Transverse colon (tissue), 4 donors: Measurements from ENCODE around the gene OR10G2. TPM values are rescaled to one million over a fixed set of nuclear protein-coding genes. Genes with fewer than 3 reads are reported as not detected.

ENCODE experiments used
- DNase-seq: peaks from one replicate; pipeline ENCODE4 v3.0.0-alpha.2; 2019
- H3K27ac ChIP-seq, 4 donors: fragments of 200-600 bp; sonication (generic); 2 replicates each; pipeline ENCODE4 v1.5.1; 2016 to 2018; ENCODE audit warnings: inconsistent platforms in 4 of 4
- H3K27me3 ChIP-seq: fragments of 200-600 bp; sonication (generic); 2 replicates; pipeline ENCODE4 v1.5.1; 2017; ENCODE audit warnings: inconsistent platforms
- H3K36me3 ChIP-seq, 4 donors: fragments of 200-600 bp; sonication (generic); 2 replicates each; pipeline ENCODE4 v1.5.1; 2017 to 2019; ENCODE audit warnings: inconsistent platforms in 4 of 4
- H3K4me1 ChIP-seq, 4 donors: fragments of 200-600 bp; sonication (generic); 2 replicates each; pipeline ENCODE4 v1.5.1; 2017 to 2020; ENCODE audit warnings: inconsistent platforms in 4 of 4
- H3K4me3 ChIP-seq, 4 donors: fragments of 200-600 bp; sonication (generic); 1 replicate in 1 of 4; 2 replicates in 3 of 4; pipeline versions ENCODE4 v1.5.1 to v1.6.1; 2017 to 2019; ENCODE audit warnings: inconsistent platforms in 4 of 4
- H3K9me3 ChIP-seq, 2 donors: fragments of 200-600 bp; sonication (generic); 2 replicates each; pipeline ENCODE4 v1.5.1; 2017 to 2019; ENCODE audit warnings: inconsistent platforms in 2 of 2
- CTCF ChIP-seq, 5 experiments: fragments of 200-600 bp in 3 of 5; fragments of 450-650 bp in 2 of 5; sonication (generic) in 3 of 5; IDR thresholded peaks; 1 replicate in 2 of 5; 2 replicates in 3 of 5; pipeline ENCODE4 v1.5.1; 2016 to 2017; ENCODE audit warnings: antibody characterized with exemption in 5 of 5, inconsistent platforms in 3 of 5, mild to moderate bottlenecking in 2 of 5, moderate library complexity in 1 of 5
- EP300 ChIP-seq: sonication (generic); formaldehyde crosslinking; IDR thresholded peaks from one replicate; pipeline ENCODE4 v1.6.1; 2017; ENCODE audit warnings: antibody characterized with exemption, low read depth
- POLR2A ChIP-seq: fragments of 450-650 bp; IDR thresholded peaks from one replicate; pipeline ENCODE4 v1.6.1; 2016; ENCODE audit warnings: antibody characterized with exemption, mild to moderate bottlenecking, moderate library complexity
- POLR2AphosphoS5 ChIP-seq, 3 donors: sonication (generic); formaldehyde crosslinking; IDR thresholded peaks; one replicate each; pipeline ENCODE4 v1.6.1; 2016; ENCODE audit warnings: antibody characterized with exemption in 3 of 3
- WGBS, 2 donors: methylation state at CpG; one replicate each; pipeline ENCODE4 v1.1.5; 2018; ENCODE audit warnings: low coverage in 1 of 2; 5-methylcytosine and 5-hydroxymethylcytosine counted together
- in situ Hi-C, 4 donors: fragments of 200-750 bp; cut with MboI; loops; one replicate each; pipeline versions ENCODE4 v1.15.0 to v1.15.1; 2017; ENCODE audit warnings: low sequenced_read_pairs in 3 of 4, low pct_ligation_motif_present in 1 of 4, low pct_unique_long_range_greater_than_20kb in 1 of 4
- intact Hi-C: fragments of 100-400 bp; cut with DNase I; formaldehyde crosslinking; loops from one replicate; pipeline ENCODE4 v1.15.1; 2023; ENCODE audit warnings: low total_unique reads
- total RNA-seq, 4 donors: library from RNA; depleted of rRNA; stranded (reverse); fragments of >200 nt; gene quantifications; one replicate each; pipeline ENCODE4 v1.1.0, GENCODE V29; 2016

Gene OR10G2
- total RNA-seq, 4 donors from 2014 or later = not detected

GRCh38 chr14:21656980-21657379, 22.2 kb upstream of the OR10G2 start:
- H3K27me3 ChIP-seq = no peaks in the 10 kb centered on the region
- no peaks in the 10 kb centered on the region for H3K9me3 ChIP-seq
- 92 to 100% methylated on average over 1 of the region's 1 CpG for WGBS, 2 donors
- in situ Hi-C loops = no loop called here
- H3K27ac ChIP-seq = no peak overlapping the region
- H3K4me1 ChIP-seq = peaks cover 0 to 20% (median 11%) of the 10 kb centered on the region in 4 donors
- intact Hi-C loops = no loop called here
- no peaks in the 10 kb centered on the region for H3K36me3 ChIP-seq
- TF ChIP-seq EP300 (no peak), POLR2A (no peak), CTCF (IDR thresholded peaks at IDR 0.05) (no peak), POLR2AphosphoS5 (IDR thresholded peaks at IDR 0.05) (no peak)
- DNase-seq = no peak
- no peak overlapping the region for H3K4me3 ChIP-seq

GRCh38 chr14:21654215-21654614, 19.5 kb upstream of the OR10G2 start:
- H3K27me3 ChIP-seq = no peaks in the 10 kb centered on the region
- in situ Hi-C loops (no loop called here), intact Hi-C loops (no loop called here)
- no peak for DNase-seq
- no peak overlapping the region for H3K4me3 ChIP-seq
- no peaks in the 10 kb centered on the region for H3K9me3 ChIP-seq
- peaks cover 0 to 20% (median 12%) of the 10 kb centered on the region in 4 donors for H3K4me1 ChIP-seq
- no peak overlapping the region for H3K27ac ChIP-seq
- TF ChIP-seq POLR2AphosphoS5 (IDR thresholded peaks at IDR 0.05) (no peak), POLR2A (no peak), EP300 (no peak), CTCF (IDR thresholded peaks at IDR 0.05) (no peak)
- no peaks in the 10 kb centered on the region for H3K36me3 ChIP-seq
- 91% methylated on average over 5 of the region's 5 CpGs; no CpG with 5 or more reads in 1 of the 2 donors for WGBS, 2 donors

GRCh38 chr14:21653331-21653885, 18.7 kb upstream of the OR10G2 start, which contains the start of gene OR4E2:
Gene OR4E2, plus strand, starts transcription at chr14:21653835. Its CDS starts 11,248 bp downstream, at chr14:21665083.
- no peaks in the 10 kb centered on the region for H3K36me3 ChIP-seq
- 47 to 55% methylated on average over 2 of the region's 2 CpGs for WGBS, 2 donors
- no peak within 1 kb of the TSS for H3K4me3 ChIP-seq
- intact Hi-C loops = no loop called here
- TF ChIP-seq POLR2AphosphoS5 (IDR thresholded peaks at IDR 0.05) = no peak
- TF ChIP-seq POLR2A = no peak
- TF ChIP-seq EP300 = no peak
- TF ChIP-seq CTCF (IDR thresholded peaks at IDR 0.05) = no peak
- no peak for DNase-seq
- no peaks in the 10 kb centered on the region for H3K27me3 ChIP-seq
- H3K27ac ChIP-seq = peak within 1 kb of the TSS in 3 of 4 donors; percentile 47 to 68 (median 53)
- in situ Hi-C loops = no loop called here
- H3K9me3 ChIP-seq = no peaks in the 10 kb centered on the region
- H3K4me1 ChIP-seq = peaks cover 0 to 20% (median 12%) of the 10 kb centered on the region in 4 donors

- Histone ChIP-seq H3K9me3 (no peaks in the 10 kb centered on the region), H3K27ac (peak overlapping the region; percentile 30 to 68 (median 50)), H3K27me3 (no peaks in the 10 kb centered on the region), H3K36me3 (no peaks in the 10 kb centered on the region), H3K4me1 (peaks cover 0 to 20% (median 12%) of the 10 kb centered on the region in 4 donors), H3K4me3 (no peak overlapping the region)
- 32% methylated on average over 1 of the region's 1 CpG; no CpG with 5 or more reads in 1 of the 2 donors for WGBS, 2 donors
- TF ChIP-seq POLR2AphosphoS5 (IDR thresholded peaks at IDR 0.05) (no peak), CTCF (IDR thresholded peaks at IDR 0.05) (no peak), EP300 (no peak), POLR2A (no peak)
- DNase-seq = peak; percentile 20
- in situ Hi-C loops = no loop called here
- intact Hi-C loops = no loop called here
Measured at GRCh38 chr14:21652209-21652808, 17.6 kb upstream of the OR10G2 start.
